HG03280 (cell line): ENCODE data around the gene SPAAR.
"Not testable (repeated sequence)": the region's sequence is repeated elsewhere in the genome, so short reads cannot be mapped to it uniquely, and the experiment has no call there.

ENCODE experiments used
- ATAC-seq: cut with Tn5 transposase; IDR thresholded peaks from one replicate; pipeline ENCODE4 v1.9.1; 2021; ENCODE audit warnings: mild to moderate bottlenecking, moderate library complexity; ENCODE audit not compliant: unreplicated experiment

Gene SPAAR

GRCh38 chr9:35920051-35920620 is 10.8 kb downstream of the SPAAR start:
- ATAC-seq = no peak

- no peak for ATAC-seq
Observed at GRCh38 chr9:35923598-35923926, 14.3 kb downstream of the SPAAR start.

GRCh38 chr9:35923927-35924763 is 14.9 kb downstream of the SPAAR start:
- no peak for ATAC-seq

GRCh38 chr9:35928591-35929452 is 19.5 kb downstream of the SPAAR start:
- no peak for ATAC-seq

- no peak for ATAC-seq
Observed at GRCh38 chr9:35929453-35929718, 20.1 kb downstream of the SPAAR start.

GRCh38 chr9:35930521-35930920 is 21.2 kb downstream of the SPAAR start:
- no peak for ATAC-seq

- no peak for ATAC-seq
Observed at GRCh38 chr9:35930989-35931388, 21.7 kb downstream of the SPAAR start.

- no peak for ATAC-seq
Observed at GRCh38 chr9:35932735-35933134, 23.4 kb downstream of the SPAAR start.

- no peak for ATAC-seq
Observed at GRCh38 chr9:35933550-35934067, 24.3 kb downstream of the SPAAR start.

- not testable (repeated sequence) for ATAC-seq
Observed at GRCh38 chr9:35934069-35934468, 24.8 kb downstream of the SPAAR start.

- no peak for ATAC-seq
Observed at GRCh38 chr9:35935261-35935660, 26.0 kb downstream of the SPAAR start.

GRCh38 chr9:35935755-35936509 is 26.6 kb downstream of the SPAAR start:
- no peak for ATAC-seq

GRCh38 chr9:35937227-35937626 is 27.9 kb downstream of the SPAAR start:
- no peak for ATAC-seq

- ATAC-seq = no peak
Observed at GRCh38 chr9:35938474-35939356, 29.4 kb downstream of the SPAAR start.

GRCh38 chr9:35939679-35940250 is 30.5 kb downstream of the SPAAR start:
- ATAC-seq = no peak

GRCh38 chr9:35940458-35941407 is 31.4 kb downstream of the SPAAR start:
- no peak for ATAC-seq

- ATAC-seq = no peak
Observed at GRCh38 chr9:35942286-35942685, 33.0 kb downstream of the SPAAR start.

GRCh38 chr9:35944173-35944572 is 34.9 kb downstream of the SPAAR start:
- ATAC-seq = no peak

- ATAC-seq = no peak
Observed at GRCh38 chr9:35944841-35945240, 35.6 kb downstream of the SPAAR start.
